Measurements from ENCODE around the gene RPL18. TPM values are rescaled to one million over a fixed set of nuclear protein-coding genes. Genes with fewer than 3 reads are reported as not detected.

RPL18 gene
- total RNA-seq, 1 donor from 2014 or later, result 1,815 TPM

GRCh38 chr19:48614436-48615230, 4.3 kb downstream of the RPL18 start, which contains the start of gene FAM83E:
Gene FAM83E, minus strand, starts transcription at chr19:48615076. Its CDS starts 1,704 bp downstream, at chr19:48613372.
- Mint-ChIP-seq H3K36me3 (peaks cover 13% of the 10 kb centered on the region), H3K4me3 (peak within 1 kb of the TSS; percentile 68), H3K27ac (peak within 1 kb of the TSS; percentile 82), H3K9me3 (no peaks in the 10 kb centered on the region), H3K4me1 (ENCODE audit: unreplicated experiment) (peaks cover 15% of the 10 kb centered on the region), H3K27me3 (no peaks in the 10 kb centered on the region)
- DNase-seq (ENCODE audit: extremely low spot score, unreplicated experiment), result no peak
- no peak for TF ChIP-seq CTCF (conservative IDR thresholded peaks at IDR 0.05)

- peaks cover 12% of the 10 kb centered on the region for H3K4me1 Mint-ChIP-seq (ENCODE audit: unreplicated experiment)
- H3K27me3 Mint-ChIP-seq, result no peaks in the 10 kb centered on the region
- peak overlapping the region; percentile 82 for H3K27ac Mint-ChIP-seq
- H3K36me3 Mint-ChIP-seq, result peaks cover 13% of the 10 kb centered on the region
- H3K9me3 Mint-ChIP-seq, result no peaks in the 10 kb centered on the region
- peak overlapping the region; percentile 65 for H3K4me3 Mint-ChIP-seq
- no peak for TF ChIP-seq CTCF (conservative IDR thresholded peaks at IDR 0.05)
- DNase-seq (ENCODE audit: extremely low spot score, unreplicated experiment), result no peak
Observed at GRCh38 chr19:48613852-48614435, 5.0 kb downstream of the RPL18 start.

GRCh38 chr19:48613024-48613851, 5.7 kb downstream of the RPL18 start:
- TF ChIP-seq CTCF (conservative IDR thresholded peaks at IDR 0.05), result no peak
- H3K4me3 Mint-ChIP-seq, result peak overlapping the region; percentile 20
- H3K27me3 Mint-ChIP-seq, result no peaks in the 10 kb centered on the region
- H3K27ac Mint-ChIP-seq, result peak overlapping the region; percentile 82
- H3K4me1 Mint-ChIP-seq (ENCODE audit: unreplicated experiment), result peaks cover 12% of the 10 kb centered on the region
- DNase-seq (ENCODE audit: extremely low spot score, unreplicated experiment), result no peak
- peaks cover 8% of the 10 kb centered on the region for H3K36me3 Mint-ChIP-seq
- H3K9me3 Mint-ChIP-seq, result no peaks in the 10 kb centered on the region

GRCh38 chr19:48611872-48612271, 7.1 kb downstream of the RPL18 start:
- Mint-ChIP-seq H3K36me3 (peaks cover 5% of the 10 kb centered on the region), H3K27ac (peak overlapping the region; percentile 68), H3K9me3 (no peaks in the 10 kb centered on the region), H3K27me3 (no peaks in the 10 kb centered on the region), H3K4me3 (no peak overlapping the region), H3K4me1 (ENCODE audit: unreplicated experiment) (peaks cover 12% of the 10 kb centered on the region)
- TF ChIP-seq CTCF (conservative IDR thresholded peaks at IDR 0.05), result no peak
- no peak for DNase-seq (ENCODE audit: extremely low spot score, unreplicated experiment)

GRCh38 chr19:48609571-48610108, 9.3 kb downstream of the RPL18 start:
- H3K4me3 Mint-ChIP-seq, result no peak overlapping the region
- H3K36me3 Mint-ChIP-seq, result peaks cover 5% of the 10 kb centered on the region
- no peak for TF ChIP-seq CTCF (conservative IDR thresholded peaks at IDR 0.05)
- H3K27me3 Mint-ChIP-seq, result no peaks in the 10 kb centered on the region
- peaks cover 9% of the 10 kb centered on the region for H3K4me1 Mint-ChIP-seq (ENCODE audit: unreplicated experiment)
- no peaks in the 10 kb centered on the region for H3K9me3 Mint-ChIP-seq
- DNase-seq (ENCODE audit: extremely low spot score, unreplicated experiment), result no peak
- no peak overlapping the region for H3K27ac Mint-ChIP-seq
